ENCODE data around the gene NCBP2L.

- TF ChIP-seq POLR2A (IDR thresholded peaks at IDR 0.05) (no peak), CTCF (IDR thresholded peaks at IDR 0.05) (no peak)
Observed at GRCh38 chrX:107773206-107773605, 4.3 kb upstream of the NCBP2L start.

Data from heart left ventricle (tissue), 13 donors.